Activated CD8-positive, alpha-beta memory T cell treated with anti-CD3 and anti-CD28 coated beads, Interleukin-2, amount 50 U/mL, for 48 hours (primary cell): ENCODE measurements around the gene TBC1D4.
"Not testable (repeated sequence)": the region's sequence is repeated elsewhere in the genome, so short reads cannot be mapped to it uniquely, and the experiment has no call there.

ENCODE experiments used
- DNase-seq: peaks from one replicate; pipeline ENCODE4 v3.0.0-alpha.2; 2020

Gene TBC1D4

GRCh38 chr13:75258159-75258782 lies 223.7 kb downstream of the TBC1D4 start:
- no peak for DNase-seq

GRCh38 chr13:75256922-75257321 lies 225.0 kb downstream of the TBC1D4 start:
- DNase-seq: no peak

DNA sequence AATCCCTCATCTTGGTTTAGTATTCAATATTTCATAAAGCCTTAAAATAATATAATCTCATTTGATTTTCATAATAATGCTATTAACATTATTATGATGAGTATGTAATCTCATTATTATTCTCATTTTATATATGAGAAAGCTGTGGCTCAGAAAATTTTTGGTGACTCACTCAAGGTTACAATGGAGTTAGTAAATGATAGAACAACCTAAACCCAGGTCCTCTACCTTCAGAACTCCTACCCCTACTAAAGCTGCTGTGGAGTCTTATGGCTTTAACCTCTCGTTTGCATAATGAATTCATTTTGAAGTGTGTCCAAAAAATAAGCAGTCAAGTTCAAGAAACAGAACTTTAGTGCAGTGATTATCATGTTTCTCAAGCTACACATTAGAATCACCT lies 226.3 kb downstream of the TBC1D4 start:
- no peak for DNase-seq

- no peak for DNase-seq
Observed at GRCh38 chr13:75255147-75255546, 226.8 kb downstream of the TBC1D4 start.

DNA sequence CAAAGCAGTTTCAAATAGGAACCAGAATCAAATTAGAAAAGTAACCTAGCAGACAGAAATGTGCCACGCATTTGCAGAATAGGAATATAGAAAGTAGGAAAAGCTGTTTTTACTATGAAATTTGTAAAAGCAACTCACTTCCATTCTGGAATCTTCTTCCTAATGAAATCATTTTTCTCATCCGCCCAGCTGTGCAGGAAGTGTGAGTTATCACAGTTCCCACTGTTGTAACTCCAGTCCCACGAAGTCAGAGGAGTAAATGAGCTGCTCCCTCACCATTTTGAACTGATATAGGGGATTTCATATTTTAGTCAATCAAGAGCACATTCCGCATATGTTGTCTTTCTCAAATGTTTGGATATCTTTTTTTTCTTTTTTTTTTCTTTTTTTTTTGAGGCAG lies 230.8 kb downstream of the TBC1D4 start:
- no peak for DNase-seq

DNA sequence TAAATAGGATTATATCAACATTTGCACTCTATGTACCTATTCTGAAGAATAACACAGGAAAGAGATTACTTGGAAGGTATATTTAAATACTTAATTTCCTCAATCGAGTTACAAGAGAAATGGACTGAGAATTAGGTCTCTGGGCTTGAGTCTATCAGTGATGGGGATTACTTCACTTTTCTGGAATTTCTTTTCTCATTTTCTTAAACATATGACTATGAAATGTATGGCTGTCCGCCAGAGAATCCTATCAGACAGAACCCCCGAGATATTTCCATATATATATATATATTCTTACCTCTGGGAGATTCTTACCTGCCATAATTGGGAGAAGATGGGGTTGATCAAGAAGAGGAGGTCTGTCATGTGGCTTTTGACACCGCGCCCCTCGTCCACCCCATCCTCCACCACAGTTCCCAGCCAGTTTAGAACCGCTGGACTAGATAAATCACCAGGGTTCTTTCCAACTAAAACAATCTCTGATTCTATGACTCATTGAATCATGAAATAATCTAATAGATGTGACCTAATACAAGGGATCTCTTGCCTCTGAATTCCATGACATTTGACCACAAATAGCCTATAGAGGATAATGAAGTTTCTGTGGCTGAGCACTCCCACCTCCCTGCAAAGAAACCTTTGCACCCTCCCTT lies 231.3 kb downstream of the TBC1D4 start:
- no peak for DNase-seq

DNA sequence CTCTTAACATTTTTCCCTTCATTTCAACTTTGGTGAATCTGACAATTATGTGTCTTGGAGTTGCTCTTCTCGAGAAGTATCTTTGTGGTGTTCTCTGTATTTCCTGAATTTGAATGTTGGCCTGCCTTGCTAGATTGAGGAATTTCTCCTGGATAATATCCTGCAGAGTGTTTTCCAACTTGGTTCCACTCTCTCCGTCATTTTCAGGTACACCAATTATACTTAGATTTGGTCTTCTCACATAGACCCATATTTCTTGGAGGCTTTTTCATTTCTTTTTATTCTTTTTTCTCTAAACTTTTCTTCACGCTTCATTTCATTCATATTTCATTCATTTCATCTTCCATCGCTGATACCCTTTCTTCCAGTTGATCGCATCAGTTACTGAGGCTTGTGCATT lies 236.4 kb downstream of the TBC1D4 start:
- DNase-seq: not testable (repeated sequence)

- DNase-seq: not testable (repeated sequence)
Observed at GRCh38 chr13:75240240-75240639, 241.7 kb downstream of the TBC1D4 start.

DNA sequence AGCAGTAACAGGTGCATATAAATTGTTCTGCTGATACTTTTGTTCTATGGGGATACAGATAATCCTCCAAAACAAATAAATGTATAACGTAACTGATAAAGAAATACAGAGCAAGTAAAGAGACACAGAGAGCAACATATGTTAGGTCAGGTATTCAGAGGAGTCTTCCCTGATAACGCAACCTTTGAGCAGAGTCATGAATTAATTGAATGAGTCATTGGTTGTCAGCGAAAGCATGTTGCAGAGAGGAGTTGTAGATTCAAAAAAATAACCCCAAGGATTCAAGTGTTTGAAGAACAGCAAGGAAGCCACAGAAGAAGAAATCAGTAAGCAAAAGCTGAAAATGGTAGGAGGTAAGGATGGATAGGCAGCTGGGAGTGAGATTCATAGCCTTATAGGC lies 245.2 kb downstream of the TBC1D4 start:
- no peak for DNase-seq
